DND-41 (cell line): ENCODE results near the gene PCF11.

Source experiments
- EZH2 ChIP-seq: IDR thresholded peaks from 3 replicates; pipeline ENCODE4 v1.6.1; 2012; ENCODE audit warnings: borderline replicate concordance, low read depth, mild to moderate bottlenecking, moderate library complexity, low read length, inconsistent platforms; ENCODE audit not compliant: severe bottlenecking
- TF ChIP-seq, protein P1 (sequence below): IDR thresholded peaks from 2 replicates; pipeline ENCODE4 v1.5.1; 2012; ENCODE audit warnings: borderline replicate concordance, low read length, moderate library complexity, mild to moderate bottlenecking; ENCODE audit not compliant: poor library complexity, severe bottlenecking; ENCODE audit errors: extremely low read depth

DNA sequence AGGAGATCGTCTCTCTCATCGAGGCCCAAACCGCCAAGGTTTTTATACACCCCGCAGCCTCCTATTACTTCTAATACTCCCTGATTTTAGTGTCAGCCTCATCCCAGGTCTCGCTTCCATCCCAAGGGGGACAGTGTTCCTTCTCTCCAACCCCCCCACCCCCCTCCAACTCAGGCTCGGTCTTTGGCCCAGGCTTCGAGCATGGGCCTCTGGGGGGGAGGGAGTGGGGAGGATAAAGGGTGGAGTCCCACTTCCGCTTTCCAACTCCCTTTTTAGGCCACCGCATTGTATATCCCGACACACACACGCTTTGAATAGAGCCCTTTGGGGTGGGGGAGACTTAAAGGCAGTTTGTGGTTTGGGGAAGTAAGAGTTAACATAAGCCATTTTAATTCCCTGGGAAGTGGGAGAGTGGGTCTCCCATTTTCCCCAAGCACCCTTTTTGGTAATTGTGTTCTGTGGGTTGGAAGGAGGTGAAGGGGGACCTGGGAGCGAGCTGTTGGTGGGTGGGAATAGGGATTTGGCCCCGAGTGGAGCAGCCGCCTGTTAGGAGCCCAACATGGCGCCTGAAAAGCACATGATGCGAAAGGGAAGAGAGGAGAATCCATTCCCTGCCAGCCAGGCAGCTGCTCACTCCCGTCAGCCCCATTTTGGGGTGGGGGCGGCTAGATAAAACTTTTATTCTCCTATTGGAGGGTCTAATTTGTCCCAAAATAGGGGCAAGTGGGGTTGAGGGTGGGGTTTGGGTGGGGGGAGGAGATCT lies 844 bp downstream of the PCF11 start:
- TF ChIP-seq, protein P1, sequence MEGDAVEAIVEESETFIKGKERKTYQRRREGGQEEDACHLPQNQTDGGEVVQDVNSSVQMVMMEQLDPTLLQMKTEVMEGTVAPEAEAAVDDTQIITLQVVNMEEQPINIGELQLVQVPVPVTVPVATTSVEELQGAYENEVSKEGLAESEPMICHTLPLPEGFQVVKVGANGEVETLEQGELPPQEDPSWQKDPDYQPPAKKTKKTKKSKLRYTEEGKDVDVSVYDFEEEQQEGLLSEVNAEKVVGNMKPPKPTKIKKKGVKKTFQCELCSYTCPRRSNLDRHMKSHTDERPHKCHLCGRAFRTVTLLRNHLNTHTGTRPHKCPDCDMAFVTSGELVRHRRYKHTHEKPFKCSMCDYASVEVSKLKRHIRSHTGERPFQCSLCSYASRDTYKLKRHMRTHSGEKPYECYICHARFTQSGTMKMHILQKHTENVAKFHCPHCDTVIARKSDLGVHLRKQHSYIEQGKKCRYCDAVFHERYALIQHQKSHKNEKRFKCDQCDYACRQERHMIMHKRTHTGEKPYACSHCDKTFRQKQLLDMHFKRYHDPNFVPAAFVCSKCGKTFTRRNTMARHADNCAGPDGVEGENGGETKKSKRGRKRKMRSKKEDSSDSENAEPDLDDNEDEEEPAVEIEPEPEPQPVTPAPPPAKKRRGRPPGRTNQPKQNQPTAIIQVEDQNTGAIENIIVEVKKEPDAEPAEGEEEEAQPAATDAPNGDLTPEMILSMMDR: no peak
- no peak for TF ChIP-seq EZH2
